ENCODE data around the gene ZNF326. TPM values are rescaled to one million over a fixed set of nuclear protein-coding genes. Genes with fewer than 3 reads are reported as not detected.

Gene ZNF326
- total and polyA plus RNA-seq, 10 of the 15 experiments (the other 5 are each of a cell fraction or from before 2014, with no cell fraction given), result 7.1 to 29.4 (median 21.9) TPM

DNA sequence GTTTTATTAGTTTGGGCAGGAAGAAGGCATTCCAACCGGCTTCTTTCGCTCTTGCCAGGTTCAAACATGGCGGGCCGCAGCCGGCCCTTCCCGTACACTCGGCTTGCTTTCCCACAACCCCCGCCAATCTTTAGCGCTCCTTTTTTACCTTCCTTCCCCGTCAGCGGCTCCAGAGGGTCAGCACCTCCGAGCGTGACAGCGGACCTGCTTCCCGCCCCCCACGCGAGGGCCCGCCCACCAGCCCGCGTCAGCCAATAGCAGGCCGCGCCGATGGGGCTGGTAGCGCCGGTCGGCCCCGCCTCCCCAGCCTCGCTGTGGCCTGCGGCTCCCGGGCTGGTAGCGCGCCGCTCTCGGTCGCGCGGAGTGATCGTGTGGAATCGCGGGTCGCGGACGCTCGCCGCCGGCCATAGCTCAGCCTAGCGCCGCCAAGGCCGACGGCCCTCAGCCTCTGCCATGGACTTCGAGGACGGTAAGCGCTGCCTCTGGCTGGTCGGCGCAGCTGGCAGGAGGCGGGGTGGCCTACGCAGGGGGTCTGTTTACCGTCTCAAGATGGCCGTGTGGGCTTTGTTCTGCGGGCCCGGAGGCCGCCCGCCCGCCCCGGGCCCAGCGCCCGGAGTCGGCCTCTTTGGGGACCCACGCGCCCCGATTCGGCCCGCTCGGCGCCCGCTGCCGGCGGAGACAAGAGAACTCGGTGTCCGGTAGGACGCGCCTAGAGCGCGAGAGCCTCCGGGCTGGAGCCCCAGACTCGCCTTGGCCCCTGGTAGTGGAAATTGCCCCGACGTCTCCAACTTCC is at the start of gene ZNF326 (continued):
- TF ChIP-seq RAD21 (IDR thresholded peaks at IDR 0.05; ENCODE audit: insufficient read depth, low read depth, low read length) (no peak), NR2C2 (IDR thresholded peaks at IDR 0.05; ENCODE audit: borderline replicate concordance, control insufficient read depth, insufficient read length, low read depth) (no peak), TCF12 (IDR thresholded peaks at IDR 0.05; ENCODE audit: low read depth, low read length) (peak; percentile 53; the same call in 1 of the 2 replicates), STAT1 (conservative IDR thresholded peaks at IDR 0.05) (no peak), IKZF2 (IDR thresholded peaks at IDR 0.05) (peak; percentile 41 to 59; a peak in 2 of 4 replicates), PML (IDR thresholded peaks at IDR 0.05; ENCODE audit: low read length) (peak; percentile 77; the same call in 1 of the 2 replicates), RUNX3 (IDR thresholded peaks at IDR 0.05; ENCODE audit: low read length) (peak; percentile 58; the same call in 1 of the 2 replicates), SIX5 (IDR thresholded peaks at IDR 0.05; ENCODE audit: low read depth, low read length, severe bottlenecking) (no peak), CREB1 (IDR thresholded peaks at IDR 0.05; ENCODE audit: low read depth) (peak; percentile 52), CBFB (IDR thresholded peaks at IDR 0.05; ENCODE audit: low read depth) (peak; percentile 63; the same call in 1 of the 2 replicates), KDM1A (IDR thresholded peaks at IDR 0.05; ENCODE audit: borderline replicate concordance) (no peak), POLR2A (IDR thresholded peaks at IDR 0.05; ENCODE audit: low read depth, low read length) (peak; percentile 100), HDGF (IDR thresholded peaks at IDR 0.05) (no peak), BRCA1 (IDR thresholded peaks at IDR 0.05; ENCODE audit: low read depth, low read length) (no peak), MEF2B (IDR thresholded peaks at IDR 0.05; ENCODE audit: partially characterized antibody, poor library complexity, severe bottlenecking) (no peak), EGR1 (IDR thresholded peaks at IDR 0.05; ENCODE audit: borderline replicate concordance in 1 of 2, low read depth in 2 of 2, low read length in 2 of 2) (peak in 1 of 2 experiments; percentile 2; a peak in 1 of 3 replicates)
- TF ChIP-seq, protein P1, sequence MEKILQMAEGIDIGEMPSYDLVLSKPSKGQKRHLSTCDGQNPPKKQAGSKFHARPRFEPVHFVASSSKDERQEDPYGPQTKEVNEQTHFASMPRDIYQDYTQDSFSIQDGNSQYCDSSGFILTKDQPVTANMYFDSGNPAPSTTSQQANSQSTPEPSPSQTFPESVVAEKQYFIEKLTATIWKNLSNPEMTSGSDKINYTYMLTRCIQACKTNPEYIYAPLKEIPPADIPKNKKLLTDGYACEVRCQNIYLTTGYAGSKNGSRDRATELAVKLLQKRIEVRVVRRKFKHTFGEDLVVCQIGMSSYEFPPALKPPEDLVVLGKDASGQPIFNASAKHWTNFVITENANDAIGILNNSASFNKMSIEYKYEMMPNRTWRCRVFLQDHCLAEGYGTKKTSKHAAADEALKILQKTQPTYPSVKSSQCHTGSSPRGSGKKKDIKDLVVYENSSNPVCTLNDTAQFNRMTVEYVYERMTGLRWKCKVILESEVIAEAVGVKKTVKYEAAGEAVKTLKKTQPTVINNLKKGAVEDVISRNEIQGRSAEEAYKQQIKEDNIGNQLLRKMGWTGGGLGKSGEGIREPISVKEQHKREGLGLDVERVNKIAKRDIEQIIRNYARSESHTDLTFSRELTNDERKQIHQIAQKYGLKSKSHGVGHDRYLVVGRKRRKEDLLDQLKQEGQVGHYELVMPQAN (conservative IDR thresholded peaks at IDR 0.05), result peak; percentile 84
- TF ChIP-seq, protein P2, sequence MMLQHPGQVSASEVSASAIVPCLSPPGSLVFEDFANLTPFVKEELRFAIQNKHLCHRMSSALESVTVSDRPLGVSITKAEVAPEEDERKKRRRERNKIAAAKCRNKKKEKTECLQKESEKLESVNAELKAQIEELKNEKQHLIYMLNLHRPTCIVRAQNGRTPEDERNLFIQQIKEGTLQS (IDR thresholded peaks at IDR 0.05; ENCODE audit: borderline replicate concordance, extremely low read depth, low read depth, low read length), result no peak
- TF ChIP-seq, protein P3, sequence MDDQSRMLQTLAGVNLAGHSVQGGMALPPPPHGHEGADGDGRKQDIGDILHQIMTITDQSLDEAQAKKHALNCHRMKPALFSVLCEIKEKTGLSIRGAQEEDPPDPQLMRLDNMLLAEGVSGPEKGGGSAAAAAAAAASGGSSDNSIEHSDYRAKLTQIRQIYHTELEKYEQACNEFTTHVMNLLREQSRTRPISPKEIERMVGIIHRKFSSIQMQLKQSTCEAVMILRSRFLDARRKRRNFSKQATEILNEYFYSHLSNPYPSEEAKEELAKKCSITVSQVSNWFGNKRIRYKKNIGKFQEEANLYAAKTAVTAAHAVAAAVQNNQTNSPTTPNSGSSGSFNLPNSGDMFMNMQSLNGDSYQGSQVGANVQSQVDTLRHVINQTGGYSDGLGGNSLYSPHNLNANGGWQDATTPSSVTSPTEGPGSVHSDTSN (IDR thresholded peaks at IDR 0.05; ENCODE audit: insufficient replicate concordance, low read depth, low read length), result no peak
- TF ChIP-seq, protein P4, sequence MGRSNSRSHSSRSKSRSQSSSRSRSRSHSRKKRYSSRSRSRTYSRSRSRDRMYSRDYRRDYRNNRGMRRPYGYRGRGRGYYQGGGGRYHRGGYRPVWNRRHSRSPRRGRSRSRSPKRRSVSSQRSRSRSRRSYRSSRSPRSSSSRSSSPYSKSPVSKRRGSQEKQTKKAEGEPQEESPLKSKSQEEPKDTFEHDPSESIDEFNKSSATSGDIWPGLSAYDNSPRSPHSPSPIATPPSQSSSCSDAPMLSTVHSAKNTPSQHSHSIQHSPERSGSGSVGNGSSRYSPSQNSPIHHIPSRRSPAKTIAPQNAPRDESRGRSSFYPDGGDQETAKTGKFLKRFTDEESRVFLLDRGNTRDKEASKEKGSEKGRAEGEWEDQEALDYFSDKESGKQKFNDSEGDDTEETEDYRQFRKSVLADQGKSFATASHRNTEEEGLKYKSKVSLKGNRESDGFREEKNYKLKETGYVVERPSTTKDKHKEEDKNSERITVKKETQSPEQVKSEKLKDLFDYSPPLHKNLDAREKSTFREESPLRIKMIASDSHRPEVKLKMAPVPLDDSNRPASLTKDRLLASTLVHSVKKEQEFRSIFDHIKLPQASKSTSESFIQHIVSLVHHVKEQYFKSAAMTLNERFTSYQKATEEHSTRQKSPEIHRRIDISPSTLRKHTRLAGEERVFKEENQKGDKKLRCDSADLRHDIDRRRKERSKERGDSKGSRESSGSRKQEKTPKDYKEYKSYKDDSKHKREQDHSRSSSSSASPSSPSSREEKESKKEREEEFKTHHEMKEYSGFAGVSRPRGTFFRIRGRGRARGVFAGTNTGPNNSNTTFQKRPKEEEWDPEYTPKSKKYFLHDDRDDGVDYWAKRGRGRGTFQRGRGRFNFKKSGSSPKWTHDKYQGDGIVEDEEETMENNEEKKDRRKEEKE (IDR thresholded peaks at IDR 0.05), result no peak
